A549 (cell line): Measurements from ENCODE around the gene ADK. TPM values are rescaled to one million over a fixed set of nuclear protein-coding genes. Genes with fewer than 3 reads are reported as not detected.

Experiments
- ATAC-seq, 2 experiments: fragments of 200-7000 bp in 1 of 2; fragments of >200 bp in 1 of 2; cut with Nextera tagmentation in 1 of 2; cut with Tn5 transposase in 1 of 2; 3 replicates each; pipeline versions ENCODE4 v1.8.0 to v1.9.1; 2018 to 2020; ENCODE audit warnings: mild to moderate bottlenecking in 1 of 2, moderate library complexity in 1 of 2
- CTCF ChIA-PET: fragments of 300-600 bp; sonication (Branson Sonifier 250); formaldehyde crosslinking; extraction: SDS; loops from one replicate; lab custom pipeline; 2021; ENCODE audit warnings: antibody characterized with exemption, inconsistent platforms; lab: Yijun Ruan, JAX
- POLR2A ChIA-PET: fragments of 350-600 bp; formaldehyde crosslinking; extraction: SDS; loops from one replicate; lab custom pipeline; 2021; ENCODE audit warnings: antibody characterized with exemption, inconsistent platforms; lab: Yijun Ruan, JAX
- DNase-seq, 2 experiments: peaks; one replicate each; pipeline versions ENCODE4 v3.0.0 to v3.0.0-alpha.2; 2011 to 2016; ENCODE audit warnings: low read depth in 1 of 2, low spot score in 1 of 2
- FAIRE-seq: peaks from 2 replicates; lab custom pipeline; 2011; peaks lifted over from hg19 to GRCh38; lab: Jason Lieb, UNC
- H3K27ac ChIP-seq, 2 experiments: fragments of >200 bp; sonication (Bioruptor Twin); formaldehyde crosslinking; 3 replicates each; pipeline ENCODE4 v1.5.1; 2016 to 2017
- H3K4me1 ChIP-seq: fragments of >200 bp; sonication (Bioruptor Twin); formaldehyde crosslinking; 3 replicates; pipeline ENCODE4 v1.6.1; 2016
- H3K4me2 ChIP-seq: fragments of >200 bp; sonication (Bioruptor Twin); formaldehyde crosslinking; 3 replicates; pipeline ENCODE4 v1.6.1; 2016
- H3K4me3 ChIP-seq: fragments of >200 bp; sonication (Bioruptor Twin); formaldehyde crosslinking; 3 replicates; pipeline ENCODE4 v1.5.1; 2016
- H3K9me3 ChIP-seq: fragments of >200 bp; sonication (Bioruptor Twin); formaldehyde crosslinking; 3 replicates; pipeline ENCODE4 v1.6.1; 2016
- BHLHE40 ChIP-seq: IDR thresholded peaks from 2 replicates; pipeline ENCODE4 v1.6.1; 2012; ENCODE audit warnings: low read depth, low read length, inconsistent platforms
- CBX8 ChIP-seq: fragments of 200-600 bp; sonication (generic); IDR thresholded peaks from 2 replicates; pipeline ENCODE4 v1.6.1; 2016
- CHD2 ChIP-seq: fragments of 150-350 bp; IDR thresholded peaks from 2 replicates; pipeline ENCODE4 v1.6.1; 2014; ENCODE audit warnings: low read length; ENCODE audit not compliant: partially characterized antibody
- EHMT2 ChIP-seq: fragments of 200-600 bp; sonication (generic); IDR thresholded peaks from 2 replicates; pipeline ENCODE4 v1.6.1; 2016; ENCODE audit warnings: antibody characterized with exemption, low read depth, mild to moderate bottlenecking, moderate library complexity
- GATA3 ChIP-seq: IDR thresholded peaks from 2 replicates; pipeline ENCODE4 v1.6.1; 2012; ENCODE audit warnings: borderline replicate concordance
- JUNB ChIP-seq: fragments of >200 bp; sonication (Bioruptor Twin); formaldehyde crosslinking; IDR thresholded peaks from 2 replicates; pipeline ENCODE4 v1.6.1; 2016
- MAFK ChIP-seq: fragments of 450-650 bp; IDR thresholded peaks from 2 replicates; pipeline ENCODE4 v1.6.1; 2014; ENCODE audit not compliant: partially characterized antibody
- MAZ ChIP-seq: fragments of 150-350 bp; IDR thresholded peaks from 2 replicates; pipeline ENCODE4 v1.6.1; 2014; ENCODE audit warnings: antibody characterized with exemption, low read depth, low read length, borderline replicate concordance
- MYC ChIP-seq: IDR thresholded peaks from 2 replicates; pipeline ENCODE4 v1.6.1; 2012; ENCODE audit warnings: mild to moderate bottlenecking, inconsistent platforms, low read length, improper control_type of control experiment, borderline replicate concordance
- NFE2L2 ChIP-seq: fragments of 150-350 bp; conservative IDR thresholded peaks from 2 replicates; pipeline ENCODE4 v1.6.1; 2014; ENCODE audit warnings: low read length
- SREBF2 ChIP-seq: fragments of 450-650 bp; IDR thresholded peaks from 2 replicates; pipeline ENCODE4 v1.6.1; 2014; ENCODE audit warnings: mild to moderate bottlenecking, moderate library complexity
- TP53 ChIP-seq: fragments of 250-450 bp; sonication (Bioruptor Pico); IDR thresholded peaks from 2 replicates; pipeline ENCODE4 v1.5.0; 2021; ENCODE audit warnings: mild to moderate bottlenecking, moderate library complexity
- ZFP36 ChIP-seq: fragments of 450-650 bp; IDR thresholded peaks from 2 replicates; pipeline ENCODE4 v1.6.1; 2014; ENCODE audit warnings: borderline replicate concordance; ENCODE audit not compliant: partially characterized antibody
- ZNF302 ChIP-seq: fragments of 250-450 bp; sonication (Bioruptor Pico); IDR thresholded peaks from 2 replicates; pipeline ENCODE4 v1.9.0; 2021; ENCODE audit warnings: inconsistent platforms, mild to moderate bottlenecking, moderate library complexity
- polyA plus RNA-seq, 4 experiments: library from polyadenylated mRNA; depleted of rRNA in 3 of 4; stranded (reverse); fragments of >200 nt; fragmentation: RNase III in 1 of 4; extraction: RNeasy Plus Mini Kit Qiagen cat#74134 plus additional on column Dnase treatment in 1 of 4; gene quantifications; 2 replicates in 3 of 4; 3 replicates in 1 of 4; pipeline ENCODE4 v1.2.3, GENCODE V29; 2011 to 2017
- TF ChIP-seq, protein P1 (sequence below): fragments of >200 bp; sonication (Bioruptor Twin); formaldehyde crosslinking; IDR thresholded peaks from 3 replicates; pipeline ENCODE4 v1.5.1; 2016
- TF ChIP-seq, protein P2 (sequence below): fragments of >200 bp; sonication (Bioruptor Twin); formaldehyde crosslinking; IDR thresholded peaks from 3 replicates; pipeline ENCODE4 v1.6.1; 2016
- TF ChIP-seq, protein P3 (sequence below): fragments of 200-600 bp; sonication (generic); IDR thresholded peaks from 2 replicates; pipeline ENCODE4 v1.6.1; 2016; ENCODE audit warnings: antibody characterized with exemption, mild to moderate bottlenecking, moderate library complexity
- TF ChIP-seq, protein P4 (sequence below): fragments of 450-650 bp; IDR thresholded peaks from 2 replicates; pipeline ENCODE4 v1.6.1; 2014; ENCODE audit warnings: antibody characterized with exemption
- TF ChIP-seq, protein P5 (sequence below): fragments of 250-450 bp; sonication (Bioruptor Pico); IDR thresholded peaks from 2 replicates; pipeline ENCODE4 v1.5.0; 2021; ENCODE audit warnings: mild to moderate bottlenecking, moderate library complexity, borderline replicate concordance

ADK gene
- polyA plus RNA-seq, 2 of the 4 experiments (the other 2 are of a cell fraction), result 35.8 to 40.7 TPM

DNA sequence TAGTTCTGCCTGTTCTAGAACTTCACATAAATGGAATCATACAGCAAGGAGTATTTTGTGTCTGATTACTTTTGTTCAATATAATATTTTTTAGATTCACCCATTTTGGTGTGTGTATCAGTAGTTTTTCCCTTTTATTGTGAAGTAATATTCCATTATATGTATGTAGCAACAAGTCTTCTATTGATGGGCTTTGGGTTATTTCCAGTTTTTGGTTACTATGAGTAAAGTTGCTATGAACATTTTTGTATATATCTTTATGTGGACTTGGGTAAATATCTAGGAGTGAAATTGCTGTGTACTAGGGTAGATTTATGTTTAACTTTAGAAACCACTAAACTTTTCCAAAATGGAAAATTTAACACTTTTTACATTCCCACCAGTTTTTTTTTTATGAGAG is 35.7 kb downstream of the ADK start:
- Histone ChIP-seq H3K4me2 (peak overlapping the region; percentile 33; the same call in 2 of the 3 replicates), H3K9me3 (no peaks in the 10 kb centered on the region), H3K4me3 (no peak overlapping the region), H3K4me1 (peaks cover 38% of the 10 kb centered on the region), H3K27ac (no peak overlapping the region)
- TF ChIP-seq MAZ (no peak), ZFP36 (no peak), MYC (no peak), SREBF2 (no peak), JUNB (no peak), ZNF302 (CRISPR knock-in tag) (no peak), NFE2L2 (no peak), MAFK (no peak), BHLHE40 (no peak), TP53 (CRISPR knock-in tag) (no peak), EHMT2 (no peak), CBX8 (no peak), CHD2 (no peak), GATA3 (no peak)
- TF ChIP-seq, protein P1, sequence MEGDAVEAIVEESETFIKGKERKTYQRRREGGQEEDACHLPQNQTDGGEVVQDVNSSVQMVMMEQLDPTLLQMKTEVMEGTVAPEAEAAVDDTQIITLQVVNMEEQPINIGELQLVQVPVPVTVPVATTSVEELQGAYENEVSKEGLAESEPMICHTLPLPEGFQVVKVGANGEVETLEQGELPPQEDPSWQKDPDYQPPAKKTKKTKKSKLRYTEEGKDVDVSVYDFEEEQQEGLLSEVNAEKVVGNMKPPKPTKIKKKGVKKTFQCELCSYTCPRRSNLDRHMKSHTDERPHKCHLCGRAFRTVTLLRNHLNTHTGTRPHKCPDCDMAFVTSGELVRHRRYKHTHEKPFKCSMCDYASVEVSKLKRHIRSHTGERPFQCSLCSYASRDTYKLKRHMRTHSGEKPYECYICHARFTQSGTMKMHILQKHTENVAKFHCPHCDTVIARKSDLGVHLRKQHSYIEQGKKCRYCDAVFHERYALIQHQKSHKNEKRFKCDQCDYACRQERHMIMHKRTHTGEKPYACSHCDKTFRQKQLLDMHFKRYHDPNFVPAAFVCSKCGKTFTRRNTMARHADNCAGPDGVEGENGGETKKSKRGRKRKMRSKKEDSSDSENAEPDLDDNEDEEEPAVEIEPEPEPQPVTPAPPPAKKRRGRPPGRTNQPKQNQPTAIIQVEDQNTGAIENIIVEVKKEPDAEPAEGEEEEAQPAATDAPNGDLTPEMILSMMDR, result no peak
- TF ChIP-seq, protein P2, sequence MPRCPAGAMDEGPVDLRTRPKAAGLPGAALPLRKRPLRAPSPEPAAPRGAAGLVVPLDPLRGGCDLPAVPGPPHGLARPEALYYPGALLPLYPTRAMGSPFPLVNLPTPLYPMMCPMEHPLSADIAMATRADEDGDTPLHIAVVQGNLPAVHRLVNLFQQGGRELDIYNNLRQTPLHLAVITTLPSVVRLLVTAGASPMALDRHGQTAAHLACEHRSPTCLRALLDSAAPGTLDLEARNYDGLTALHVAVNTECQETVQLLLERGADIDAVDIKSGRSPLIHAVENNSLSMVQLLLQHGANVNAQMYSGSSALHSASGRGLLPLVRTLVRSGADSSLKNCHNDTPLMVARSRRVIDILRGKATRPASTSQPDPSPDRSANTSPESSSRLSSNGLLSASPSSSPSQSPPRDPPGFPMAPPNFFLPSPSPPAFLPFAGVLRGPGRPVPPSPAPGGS, result no peak
- TF ChIP-seq, protein P3, sequence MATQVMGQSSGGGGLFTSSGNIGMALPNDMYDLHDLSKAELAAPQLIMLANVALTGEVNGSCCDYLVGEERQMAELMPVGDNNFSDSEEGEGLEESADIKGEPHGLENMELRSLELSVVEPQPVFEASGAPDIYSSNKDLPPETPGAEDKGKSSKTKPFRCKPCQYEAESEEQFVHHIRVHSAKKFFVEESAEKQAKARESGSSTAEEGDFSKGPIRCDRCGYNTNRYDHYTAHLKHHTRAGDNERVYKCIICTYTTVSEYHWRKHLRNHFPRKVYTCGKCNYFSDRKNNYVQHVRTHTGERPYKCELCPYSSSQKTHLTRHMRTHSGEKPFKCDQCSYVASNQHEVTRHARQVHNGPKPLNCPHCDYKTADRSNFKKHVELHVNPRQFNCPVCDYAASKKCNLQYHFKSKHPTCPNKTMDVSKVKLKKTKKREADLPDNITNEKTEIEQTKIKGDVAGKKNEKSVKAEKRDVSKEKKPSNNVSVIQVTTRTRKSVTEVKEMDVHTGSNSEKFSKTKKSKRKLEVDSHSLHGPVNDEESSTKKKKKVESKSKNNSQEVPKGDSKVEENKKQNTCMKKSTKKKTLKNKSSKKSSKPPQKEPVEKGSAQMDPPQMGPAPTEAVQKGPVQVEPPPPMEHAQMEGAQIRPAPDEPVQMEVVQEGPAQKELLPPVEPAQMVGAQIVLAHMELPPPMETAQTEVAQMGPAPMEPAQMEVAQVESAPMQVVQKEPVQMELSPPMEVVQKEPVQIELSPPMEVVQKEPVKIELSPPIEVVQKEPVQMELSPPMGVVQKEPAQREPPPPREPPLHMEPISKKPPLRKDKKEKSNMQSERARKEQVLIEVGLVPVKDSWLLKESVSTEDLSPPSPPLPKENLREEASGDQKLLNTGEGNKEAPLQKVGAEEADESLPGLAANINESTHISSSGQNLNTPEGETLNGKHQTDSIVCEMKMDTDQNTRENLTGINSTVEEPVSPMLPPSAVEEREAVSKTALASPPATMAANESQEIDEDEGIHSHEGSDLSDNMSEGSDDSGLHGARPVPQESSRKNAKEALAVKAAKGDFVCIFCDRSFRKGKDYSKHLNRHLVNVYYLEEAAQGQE, result no peak
- TF ChIP-seq, protein P4, sequence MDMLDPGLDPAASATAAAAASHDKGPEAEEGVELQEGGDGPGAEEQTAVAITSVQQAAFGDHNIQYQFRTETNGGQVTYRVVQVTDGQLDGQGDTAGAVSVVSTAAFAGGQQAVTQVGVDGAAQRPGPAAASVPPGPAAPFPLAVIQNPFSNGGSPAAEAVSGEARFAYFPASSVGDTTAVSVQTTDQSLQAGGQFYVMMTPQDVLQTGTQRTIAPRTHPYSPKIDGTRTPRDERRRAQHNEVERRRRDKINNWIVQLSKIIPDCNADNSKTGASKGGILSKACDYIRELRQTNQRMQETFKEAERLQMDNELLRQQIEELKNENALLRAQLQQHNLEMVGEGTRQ, result no peak
- TF ChIP-seq, protein P5, sequence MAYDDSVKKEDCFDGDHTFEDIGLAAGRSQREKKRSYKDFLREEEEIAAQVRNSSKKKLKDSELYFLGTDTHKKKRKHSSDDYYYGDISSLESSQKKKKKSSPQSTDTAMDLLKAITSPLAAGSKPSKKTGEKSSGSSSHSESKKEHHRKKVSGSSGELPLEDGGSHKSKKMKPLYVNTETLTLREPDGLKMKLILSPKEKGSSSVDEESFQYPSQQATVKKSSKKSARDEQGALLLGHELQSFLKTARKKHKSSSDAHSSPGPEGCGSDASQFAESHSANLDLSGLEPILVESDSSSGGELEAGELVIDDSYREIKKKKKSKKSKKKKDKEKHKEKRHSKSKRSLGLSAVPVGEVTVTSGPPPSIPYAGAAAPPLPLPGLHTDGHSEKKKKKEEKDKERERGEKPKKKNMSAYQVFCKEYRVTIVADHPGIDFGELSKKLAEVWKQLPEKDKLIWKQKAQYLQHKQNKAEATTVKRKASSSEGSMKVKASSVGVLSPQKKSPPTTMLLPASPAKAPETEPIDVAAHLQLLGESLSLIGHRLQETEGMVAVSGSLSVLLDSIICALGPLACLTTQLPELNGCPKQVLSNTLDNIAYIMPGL, result no peak
- ATAC-seq, result no peak
- FAIRE-seq, result no peak
- ChIA-PET POLR2A (no interaction called here), CTCF (no interaction called here)
- DNase-seq, result no peak
